Activated CD4-positive, alpha-beta T cell treated with anti-CD3 and anti-CD28 coated beads, Interleukin-2, Interleukin-6, amounts not matched to agents 100 ng/mL and 50 ng/mL, durations not matched to agents 16 hours and 8 hours (primary cell): ENCODE measurements around the gene ARL17A.
"Not testable (repeated sequence)": the region's sequence is repeated elsewhere in the genome, so short reads cannot be mapped to it uniquely, and the experiment has no call there.

Experiments
- DNase-seq: peaks from one replicate; pipeline ENCODE4 v3.0.0-alpha.2; 2020

The ARL17A gene

GRCh38 chr17:46534716-46535115, 44.8 kb downstream of the ARL17A start:
- DNase-seq = not testable (repeated sequence)

DNA sequence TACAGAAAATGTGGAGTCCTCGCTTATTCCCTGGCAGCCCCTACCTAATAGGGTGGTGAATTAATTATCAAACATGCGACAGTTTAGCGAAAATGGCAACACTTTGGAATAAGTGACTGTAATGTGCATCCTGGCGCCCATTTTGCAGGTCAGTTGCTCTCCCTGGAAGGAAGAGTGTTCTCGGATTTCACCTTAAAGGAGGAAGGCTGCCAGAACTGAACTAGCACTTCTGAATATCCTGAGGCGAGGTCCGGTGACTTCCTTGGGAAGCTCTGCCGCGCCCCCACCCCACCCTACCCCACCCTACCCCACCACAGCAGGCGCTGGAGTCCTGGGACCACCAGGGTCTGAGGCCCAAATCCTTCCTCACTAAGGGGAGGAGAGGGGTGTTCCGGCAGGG, 67.3 kb downstream of the ARL17A start, which contains the start of gene LRRC37A2:
Gene LRRC37A2 (plus strand): TSS at position 301 of the 400 bp plus-strand sequence. CDS start 245 bp downstream, outside the sequence.
- not testable (repeated sequence) for DNase-seq

DNA sequence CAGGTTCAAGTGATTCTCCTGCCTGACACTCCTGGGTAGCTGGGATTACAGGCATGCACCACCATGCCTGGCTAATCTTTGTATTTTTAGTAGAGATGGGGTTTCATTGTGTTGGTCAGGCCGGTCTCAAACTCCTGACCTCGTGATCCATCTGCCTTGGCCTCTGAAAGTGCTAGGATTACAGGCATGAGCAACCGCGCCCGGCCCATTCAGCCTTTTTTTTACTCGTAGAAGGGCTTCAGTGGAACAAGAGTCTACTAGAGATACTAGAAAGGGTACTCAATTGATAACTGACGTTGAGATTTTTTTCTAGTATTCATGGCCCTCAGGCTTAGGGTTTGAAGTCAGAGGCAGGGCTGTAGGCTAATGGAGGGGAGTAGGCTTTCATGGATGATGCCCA, 73.6 kb downstream of the ARL17A start:
- DNase-seq = not testable (repeated sequence)

DNA sequence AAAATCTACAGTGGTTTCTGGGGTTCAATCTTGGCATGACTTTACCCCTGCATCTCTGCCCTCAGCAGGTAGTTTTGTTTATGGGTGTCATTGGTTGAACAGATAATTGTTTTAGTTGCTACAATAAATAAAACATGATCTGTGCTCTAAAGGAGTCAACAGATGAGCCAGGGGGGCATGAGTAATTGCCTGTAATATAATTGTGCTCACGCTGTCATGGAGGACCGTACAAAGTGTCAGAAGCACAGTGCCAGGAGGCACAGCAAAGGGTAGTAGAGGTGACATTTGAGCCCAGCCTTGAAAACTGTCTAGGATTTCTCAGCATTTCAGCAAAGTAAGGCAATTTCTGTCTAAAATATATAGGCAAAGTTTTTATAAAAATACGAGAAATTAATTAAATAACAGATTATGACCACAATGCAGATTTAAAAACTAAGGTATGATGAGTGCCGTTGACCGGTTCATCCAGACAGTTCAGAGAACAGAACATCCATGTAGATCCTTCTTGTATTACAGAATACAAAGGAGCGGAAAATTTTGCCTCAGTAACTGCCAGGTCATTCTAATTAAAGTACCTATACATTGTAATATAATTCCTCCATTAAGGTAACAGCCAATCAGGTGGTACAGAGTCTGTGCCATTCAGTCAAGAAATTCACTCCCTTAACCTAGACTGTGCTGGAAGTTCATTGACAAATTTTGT, 79.9 kb downstream of the ARL17A start:
- not testable (repeated sequence) for DNase-seq

DNA sequence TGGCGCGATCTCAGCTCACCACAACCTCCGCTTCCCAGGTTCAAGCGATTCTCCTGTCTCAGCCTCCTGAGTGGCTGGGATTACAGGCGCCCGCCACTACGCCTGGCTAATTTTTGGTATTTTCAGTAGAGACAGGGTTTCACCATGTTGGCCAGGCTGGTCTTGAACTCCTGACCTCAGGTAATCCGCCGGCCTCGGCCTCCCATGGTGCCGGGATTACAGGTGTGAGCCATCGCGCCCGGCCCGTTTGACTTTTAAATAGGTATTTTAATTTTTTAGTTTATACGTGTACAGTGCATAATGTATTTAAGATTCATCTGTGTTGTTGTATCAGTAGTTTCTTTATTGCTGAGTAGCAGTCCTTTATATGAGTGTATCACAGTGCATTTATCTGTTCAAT, 87.5 kb downstream of the ARL17A start:
- not testable (repeated sequence) for DNase-seq

GRCh38 chr17:46481310-46481709, 98.2 kb downstream of the ARL17A start:
- DNase-seq = not testable (repeated sequence)

DNA sequence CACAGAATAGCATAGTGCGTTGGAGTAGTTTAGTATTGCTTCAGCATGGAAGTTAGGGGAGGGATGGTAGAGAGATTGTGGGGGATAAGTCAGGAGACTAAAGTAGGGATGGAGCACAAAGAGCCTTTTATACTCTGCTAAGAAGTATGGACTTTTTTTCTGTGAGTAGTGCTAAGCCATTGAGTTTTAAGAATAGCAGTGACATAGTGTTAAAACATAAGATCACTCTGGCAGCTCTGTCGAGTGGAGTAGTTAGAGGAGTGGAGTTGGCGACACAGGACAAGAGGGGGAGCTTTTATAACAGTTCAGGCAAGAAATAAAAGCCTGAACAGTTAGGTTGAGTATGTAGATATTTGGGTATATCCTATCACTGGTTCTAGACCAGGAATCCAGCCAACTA, 100.7 kb downstream of the ARL17A start:
- not testable (repeated sequence) for DNase-seq

DNA sequence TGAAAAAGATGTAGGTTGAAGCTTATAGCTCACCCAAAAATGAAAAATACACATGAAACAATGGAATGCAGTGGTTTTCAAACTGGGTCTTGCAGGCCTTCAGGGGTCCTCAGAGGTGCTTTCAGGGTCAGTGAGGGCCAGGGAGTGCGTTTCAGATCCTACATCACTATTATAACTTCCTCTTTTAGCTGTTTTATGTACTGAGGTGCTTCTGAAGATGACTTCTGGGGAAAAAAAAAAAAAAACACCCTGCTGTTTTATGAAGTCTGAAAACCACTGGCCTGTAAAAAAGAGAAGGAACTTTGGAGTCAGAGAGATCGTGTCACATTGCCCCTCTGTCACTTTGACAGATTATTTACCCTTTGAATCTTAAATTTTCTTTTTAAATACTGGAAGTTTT, 103.9 kb downstream of the ARL17A start:
- DNase-seq = not testable (repeated sequence)

DNA sequence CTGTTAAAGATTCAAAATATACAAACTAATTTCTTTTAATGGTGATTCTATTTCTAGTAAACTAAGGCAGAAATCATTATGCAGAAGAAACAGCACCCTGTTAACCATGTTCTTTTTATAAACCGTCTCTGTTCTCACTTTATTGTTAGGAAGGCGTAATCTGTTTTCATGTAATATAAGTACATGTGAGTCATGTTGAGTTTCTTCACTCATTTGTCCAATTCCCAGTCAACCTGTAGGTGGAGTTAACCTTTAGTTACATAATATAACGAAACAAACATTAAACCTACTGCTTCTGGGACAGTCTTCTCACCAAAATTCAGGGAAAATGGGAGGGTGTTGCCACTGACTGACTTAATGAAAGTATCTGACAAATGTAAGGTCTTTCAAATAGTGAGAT, 105.0 kb downstream of the ARL17A start:
- not testable (repeated sequence) for DNase-seq

DNA sequence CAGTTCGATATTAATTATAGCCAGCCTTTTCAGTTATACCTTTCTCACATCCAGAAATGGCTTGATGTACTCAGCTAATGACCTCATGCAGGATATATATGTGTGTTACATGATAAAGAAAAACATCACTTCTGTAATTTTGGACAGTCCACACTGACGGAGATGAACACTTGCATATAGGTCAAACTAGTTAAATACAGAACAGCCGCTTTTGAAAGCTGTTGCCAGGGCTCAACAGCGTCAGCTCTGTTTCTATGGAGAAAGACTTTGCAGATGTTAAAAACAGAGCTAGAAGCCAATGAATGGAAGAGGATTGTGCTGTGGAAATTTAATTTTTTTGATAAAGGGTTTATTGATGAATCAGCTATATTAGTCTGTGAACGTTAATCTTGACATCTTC, 111.9 kb downstream of the ARL17A start:
- DNase-seq = not testable (repeated sequence)
